Stimulated activated CD4-positive, alpha-beta T cell treated with anti-CD3 and anti-CD28 coated beads, Interleukin-15, amount 100 ng/mL, for 48 hours (primary cell): ENCODE data around the gene CD82.

ENCODE experiments used
- DNase-seq, 2 donors: peaks; one replicate each; pipeline ENCODE4 v3.0.0-alpha.2; 2020; ENCODE audit warnings: low read depth in 2 of 2

Gene CD82

DNA sequence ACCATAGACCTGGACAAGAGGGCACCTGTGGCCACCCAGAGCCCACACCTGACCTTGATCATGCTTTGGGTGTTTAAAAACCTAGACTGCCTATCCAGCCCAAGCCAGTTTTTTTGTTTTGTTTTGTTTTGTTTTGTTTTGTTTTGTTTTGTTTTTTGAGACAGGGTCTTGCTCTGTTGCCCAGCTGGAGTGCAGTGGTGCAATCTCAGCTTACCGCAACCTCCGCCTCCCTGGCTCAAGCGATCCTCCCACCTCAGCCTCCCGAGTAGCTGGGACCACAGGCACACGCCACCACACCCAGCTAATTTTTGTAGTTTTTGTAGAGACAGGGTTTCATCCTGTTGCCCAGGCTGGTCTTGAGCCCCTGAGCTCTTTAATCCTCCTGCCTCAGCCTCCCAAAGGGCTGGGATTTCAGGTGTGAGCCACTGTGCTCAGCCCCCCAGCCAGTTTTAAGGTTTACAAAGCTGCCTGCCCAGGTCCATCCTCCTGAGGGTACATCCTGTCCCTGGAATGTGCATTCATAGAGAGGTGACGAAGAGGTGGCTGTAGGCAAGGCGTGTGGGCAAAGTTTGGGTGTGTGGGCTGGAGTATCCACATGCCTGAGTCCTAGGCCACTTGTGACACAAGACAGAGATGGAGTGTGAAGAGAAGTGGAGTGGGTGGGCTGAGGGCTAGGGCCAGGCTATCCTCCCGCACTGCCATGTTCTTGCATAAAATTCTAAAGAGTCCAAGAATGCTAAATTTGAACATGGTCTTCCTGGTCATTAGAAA, 3.3 kb upstream of the CD82 start:
- no peak for DNase-seq

DNA sequence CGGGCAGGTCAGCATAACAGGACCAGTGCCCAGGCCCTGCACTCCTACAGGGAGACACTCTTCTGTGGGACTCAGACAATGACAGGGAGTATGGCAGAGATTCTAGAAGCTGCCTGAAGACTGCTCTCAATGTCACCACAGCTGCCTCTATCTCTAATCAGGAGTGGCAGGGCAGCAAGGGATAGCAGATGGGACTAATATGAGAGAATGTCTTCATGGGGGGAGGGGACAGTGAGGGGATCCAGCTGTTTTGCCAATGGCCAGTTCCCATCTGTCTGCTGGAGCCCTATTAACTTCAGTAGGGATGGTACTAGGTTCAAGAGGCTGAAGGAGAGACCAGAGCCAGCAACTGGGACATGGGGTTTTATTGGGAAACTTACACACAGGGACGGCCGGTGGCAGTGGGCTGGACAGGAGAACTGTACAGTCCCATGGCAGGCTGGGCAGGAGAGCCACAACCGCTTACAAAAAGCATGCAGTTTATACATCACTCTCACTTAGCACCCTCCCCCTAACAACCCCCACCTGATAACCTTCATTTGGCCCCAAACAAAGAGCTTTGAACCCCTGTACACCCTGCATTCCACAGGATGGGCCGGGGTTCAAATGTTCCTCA, 2.5 kb upstream of the CD82 start:
- no peak for DNase-seq

DNA sequence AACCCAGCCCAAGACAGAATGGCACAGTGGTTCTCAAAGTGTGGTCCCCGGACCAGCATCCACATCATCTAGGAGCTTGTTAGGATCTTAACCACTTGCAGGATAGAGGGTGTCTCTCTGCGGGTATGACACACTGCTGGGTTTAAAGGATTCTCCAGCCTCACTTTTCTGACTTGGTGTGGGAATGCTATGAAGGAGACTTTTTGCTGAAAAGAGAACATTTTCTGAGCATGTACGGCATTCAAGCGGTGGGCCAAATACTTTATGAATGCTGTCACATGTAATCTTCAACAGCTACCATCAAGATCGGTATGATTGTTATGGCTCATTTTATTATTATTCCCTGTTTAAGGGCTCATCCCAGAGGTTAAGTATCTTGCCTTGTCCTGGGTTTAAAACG, 1.8 kb upstream of the CD82 start:
- DNase-seq: no peak

DNA sequence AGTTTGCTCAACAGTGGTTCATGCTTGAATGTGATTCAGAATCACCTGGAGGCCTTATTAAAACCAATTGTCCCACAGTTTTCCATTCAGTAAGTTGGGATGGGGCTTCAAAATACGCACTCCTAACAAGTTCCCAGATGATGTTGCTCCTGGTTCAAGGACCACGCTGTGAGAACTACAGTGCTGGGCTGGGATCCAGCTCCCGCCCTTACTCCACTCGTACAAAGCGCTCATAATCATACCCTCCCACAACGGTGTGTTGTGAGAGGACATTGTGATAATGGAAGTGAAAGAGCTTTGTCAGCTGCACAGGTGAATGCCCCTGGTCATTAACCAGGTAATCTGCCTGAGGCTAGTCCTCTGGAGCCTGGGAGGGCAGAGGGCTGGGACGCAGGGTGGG, 1.3 kb upstream of the CD82 start:
- no peak for DNase-seq

DNA sequence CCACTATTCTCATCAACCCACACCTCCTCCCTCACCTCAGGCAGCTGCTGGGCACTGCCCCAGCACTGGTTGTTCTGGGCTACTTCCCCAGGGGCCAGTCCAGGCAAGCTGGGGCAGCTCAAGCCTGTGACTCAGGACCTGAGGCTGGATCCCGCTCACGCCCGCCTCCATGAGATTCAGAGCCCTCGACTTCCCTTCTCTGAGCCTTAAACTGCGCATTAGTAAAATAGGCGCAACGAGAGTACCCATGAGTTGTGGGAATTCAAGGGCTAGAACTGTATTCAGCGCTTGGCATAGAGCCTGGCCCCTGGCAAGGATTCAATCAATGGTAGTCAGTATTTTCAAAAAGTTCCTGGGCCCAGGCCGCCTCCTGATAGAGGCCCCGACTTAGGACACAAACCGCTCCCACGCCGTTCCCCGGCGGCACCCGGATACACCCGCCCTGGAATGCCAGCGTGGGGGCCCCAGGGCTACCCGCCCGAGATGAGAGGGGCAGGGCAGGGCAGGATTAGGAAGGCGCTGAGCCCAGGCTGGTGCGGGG, 723 bp upstream of the CD82 start:
- DNase-seq: no peak

DNA sequence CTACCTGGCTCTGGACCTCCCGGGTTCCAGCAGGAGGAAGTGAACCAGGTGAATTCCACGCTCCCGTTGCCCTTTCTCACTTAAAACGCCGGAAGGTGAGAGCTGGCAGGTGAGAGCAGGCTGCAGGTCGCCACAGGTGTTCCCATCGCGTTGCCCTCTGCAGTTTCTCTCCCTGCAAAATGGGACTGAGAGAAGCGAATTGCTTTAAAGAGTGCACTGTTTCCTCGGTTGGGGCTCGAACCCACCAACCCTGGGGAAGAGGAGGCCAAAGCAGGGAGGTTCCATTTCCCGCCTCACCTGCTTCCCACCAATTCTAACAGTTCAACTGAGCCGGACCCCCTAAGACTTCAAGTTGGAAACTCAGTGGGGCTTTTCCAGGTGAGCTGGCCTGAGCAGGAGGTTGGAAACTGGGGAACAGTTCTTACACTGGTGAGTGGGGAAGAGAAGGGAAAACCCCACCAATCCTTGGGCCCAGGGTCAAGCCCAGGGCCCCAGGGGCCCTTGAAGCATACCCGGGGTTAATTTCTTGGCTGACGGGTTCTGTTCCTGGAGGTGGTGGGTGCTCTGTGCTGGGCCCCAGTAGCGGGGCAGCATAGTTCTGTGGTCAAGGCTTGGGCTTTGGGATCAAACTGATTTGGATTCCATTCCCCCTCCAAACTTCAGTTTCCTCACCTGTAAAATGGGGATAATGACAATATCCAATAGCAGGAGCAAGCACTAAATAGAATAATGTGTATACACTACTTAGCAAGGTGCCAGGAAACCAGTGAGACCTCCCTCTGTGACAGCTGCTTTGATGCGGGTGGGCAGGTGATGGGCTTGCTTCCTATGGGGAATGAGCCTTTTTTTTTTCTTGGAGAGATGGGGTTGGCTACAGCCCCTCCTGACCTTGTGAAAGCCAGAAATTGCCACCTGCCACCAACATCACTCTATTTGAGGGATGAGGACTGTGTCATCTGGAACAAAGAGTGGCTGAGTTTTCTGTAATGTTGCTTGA, 788 bp downstream of the CD82 start:
- DNase-seq: no peak

DNA sequence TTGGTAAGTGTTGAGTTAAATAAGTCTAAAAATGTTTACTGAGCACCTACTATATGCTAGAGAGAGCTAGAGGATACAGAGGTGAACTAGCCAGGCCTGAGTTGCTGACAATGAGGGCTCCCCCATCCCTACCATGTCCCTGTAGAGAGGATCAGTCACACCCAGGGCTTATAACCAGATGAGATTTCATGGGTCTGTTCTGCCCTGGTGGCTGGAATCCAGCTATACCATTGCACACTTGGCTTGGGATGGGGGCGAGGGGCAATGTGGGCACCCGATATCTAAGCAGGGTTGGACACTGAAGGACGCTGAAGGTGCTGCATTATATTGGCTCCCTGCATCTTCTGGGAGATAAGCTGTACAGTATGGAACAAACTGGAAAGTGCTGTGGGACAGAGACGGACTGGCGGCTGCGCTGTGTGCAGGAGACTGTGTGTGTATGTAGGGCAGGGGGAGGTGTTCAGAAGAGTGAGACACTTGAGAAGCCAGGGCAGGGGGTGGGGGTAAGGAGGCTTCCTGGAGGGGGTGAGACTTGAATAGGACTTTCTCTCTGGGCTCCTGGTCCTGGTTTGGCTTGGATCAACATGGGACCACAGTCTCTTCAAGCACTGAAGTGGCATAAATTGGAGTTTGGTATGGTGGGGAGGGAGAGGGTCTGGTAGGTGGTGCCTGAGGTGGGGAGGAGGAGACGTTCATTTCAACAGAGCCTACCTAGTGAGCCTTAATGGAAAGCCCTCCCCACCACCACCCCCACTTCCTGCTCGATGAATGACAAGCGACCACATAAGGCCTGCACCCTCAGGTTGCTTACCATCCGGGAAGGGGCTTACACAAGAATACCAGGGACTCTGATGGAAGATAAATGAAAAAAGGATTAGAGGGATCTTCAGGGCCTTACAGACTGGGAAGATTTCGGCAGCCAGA, 1.8 kb downstream of the CD82 start:
- no peak for DNase-seq

DNA sequence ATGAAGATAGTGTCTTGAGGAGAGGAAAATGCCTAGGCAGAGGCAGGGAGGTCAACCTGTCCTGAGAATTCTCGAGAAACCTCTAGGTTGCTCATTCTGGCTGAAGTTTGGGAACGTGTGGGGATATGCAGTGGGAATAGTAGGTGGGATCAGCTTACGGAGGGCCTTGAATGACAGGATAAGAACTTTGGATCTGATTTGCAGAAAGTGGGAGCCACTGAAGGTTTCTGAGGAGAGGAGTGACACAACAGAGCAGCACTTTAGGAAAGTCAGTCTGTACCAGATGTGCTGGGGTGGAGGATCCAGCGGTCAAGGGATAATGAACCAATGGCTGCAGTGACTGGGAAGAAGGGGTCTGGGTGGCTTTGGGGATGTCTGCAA, 2.4 kb downstream of the CD82 start:
- no peak for DNase-seq

DNA sequence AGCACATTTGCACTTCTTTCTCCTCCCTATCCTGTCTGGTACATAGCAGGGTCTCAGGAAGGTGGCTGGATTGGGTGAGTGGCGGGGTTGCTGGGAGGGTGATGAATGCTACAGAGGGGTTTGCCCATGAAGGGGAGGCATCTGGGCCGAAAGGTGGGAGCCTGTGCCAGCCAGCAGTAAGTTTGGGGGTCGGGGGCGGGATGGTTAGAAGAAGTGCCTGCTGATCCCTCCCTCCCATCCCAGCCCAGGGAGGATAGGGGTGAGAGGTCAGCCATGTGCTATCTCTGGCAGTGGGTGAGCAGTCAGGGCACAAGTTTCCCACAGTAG, 2.8 kb downstream of the CD82 start:
- no peak for DNase-seq

DNA sequence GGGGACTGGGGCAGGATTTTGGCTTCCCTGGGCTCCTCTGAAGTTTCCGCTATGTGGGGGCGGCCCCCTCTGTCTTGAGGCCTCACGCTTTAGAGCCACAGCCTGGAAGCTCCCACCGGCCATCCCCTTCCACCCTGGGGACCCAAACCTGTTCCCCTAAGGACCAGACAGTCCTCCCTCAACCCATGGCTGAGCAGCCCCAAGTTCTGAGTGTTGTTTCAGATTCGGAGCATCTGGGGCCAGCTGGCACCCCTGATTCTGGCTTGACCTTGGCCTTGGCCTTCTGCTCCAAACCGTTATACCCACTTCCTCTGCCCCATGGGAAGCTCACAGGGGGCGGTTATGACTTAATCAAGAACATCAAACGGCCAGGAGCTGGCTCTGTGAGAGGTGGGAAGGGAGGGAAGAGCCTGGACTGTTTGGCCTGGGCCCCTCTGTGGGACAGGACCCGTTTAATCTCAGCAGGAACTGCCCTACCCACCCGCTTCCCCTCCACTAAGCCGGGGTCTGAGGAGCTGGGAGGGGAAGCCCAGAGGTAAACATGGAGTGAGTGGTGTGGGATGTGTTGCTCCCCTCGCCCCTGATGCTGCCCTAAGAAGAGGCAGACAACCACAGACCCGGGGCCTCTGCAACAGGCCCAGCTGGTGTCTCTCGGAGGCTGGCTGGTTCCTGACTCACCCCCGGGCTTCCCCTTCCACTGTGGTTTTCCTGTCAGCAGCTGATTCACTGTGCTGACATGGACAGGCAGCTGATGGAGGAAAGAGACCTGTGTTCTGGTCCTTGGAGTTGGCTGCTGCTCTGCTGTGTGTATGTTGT, 3.4 kb downstream of the CD82 start:
- DNase-seq: peak; percentile 82 to 88

DNA sequence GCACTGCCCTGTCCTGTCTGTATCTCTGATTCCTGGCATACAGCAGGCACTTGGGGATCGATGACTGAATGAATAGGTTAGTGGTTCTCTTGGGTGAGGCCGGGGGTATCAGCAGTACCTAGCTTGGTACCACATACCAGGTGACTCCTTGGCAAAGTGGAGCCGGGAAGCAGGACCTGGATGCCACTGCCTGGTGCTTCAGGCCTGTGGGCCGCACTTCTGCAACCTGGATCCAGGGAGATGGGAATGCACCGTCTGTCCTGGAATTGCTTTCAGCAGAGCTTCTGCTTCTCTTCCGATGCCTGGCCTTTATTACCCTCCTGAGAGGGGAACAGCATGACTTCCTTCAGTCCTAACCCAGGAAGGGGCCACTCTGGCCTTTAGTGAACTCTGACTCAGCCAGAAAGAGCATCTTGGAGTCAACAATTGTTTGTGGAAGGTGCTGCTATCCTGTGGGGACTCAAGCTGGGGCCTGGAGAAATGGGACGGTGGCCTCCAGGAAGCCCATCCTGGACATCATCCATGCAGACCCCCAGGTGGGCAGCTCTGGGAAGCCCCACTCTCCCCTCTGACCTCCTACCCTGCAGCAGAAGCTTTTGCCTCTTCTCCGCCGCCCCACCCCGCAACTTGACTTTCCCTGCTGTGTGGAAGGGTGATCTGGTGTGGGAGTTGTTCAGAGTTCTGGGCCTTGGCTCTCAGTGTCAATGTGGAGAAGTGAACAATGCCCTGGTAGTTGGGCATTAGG, 5.1 kb downstream of the CD82 start:
- DNase-seq: no peak

DNA sequence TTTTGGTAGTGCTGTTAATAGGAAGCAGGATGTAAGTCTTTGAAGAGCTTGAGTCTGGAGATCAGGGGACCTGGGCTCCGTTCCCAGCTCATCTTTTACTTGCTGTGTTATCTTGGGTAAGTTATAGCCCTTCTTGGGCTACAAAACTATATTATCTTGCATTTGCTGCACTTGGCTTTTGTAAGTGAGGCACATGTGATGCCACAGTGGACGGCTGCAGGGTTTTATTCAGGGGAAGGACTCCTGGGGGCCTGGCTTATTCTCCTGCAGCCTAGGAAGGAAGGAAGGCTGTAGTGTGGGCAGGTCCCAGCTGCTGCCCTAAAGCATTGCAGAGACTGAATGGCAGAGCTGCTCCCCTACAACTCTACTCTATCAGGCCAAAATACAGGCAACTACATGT, 6.4 kb downstream of the CD82 start:
- DNase-seq: no peak

DNA sequence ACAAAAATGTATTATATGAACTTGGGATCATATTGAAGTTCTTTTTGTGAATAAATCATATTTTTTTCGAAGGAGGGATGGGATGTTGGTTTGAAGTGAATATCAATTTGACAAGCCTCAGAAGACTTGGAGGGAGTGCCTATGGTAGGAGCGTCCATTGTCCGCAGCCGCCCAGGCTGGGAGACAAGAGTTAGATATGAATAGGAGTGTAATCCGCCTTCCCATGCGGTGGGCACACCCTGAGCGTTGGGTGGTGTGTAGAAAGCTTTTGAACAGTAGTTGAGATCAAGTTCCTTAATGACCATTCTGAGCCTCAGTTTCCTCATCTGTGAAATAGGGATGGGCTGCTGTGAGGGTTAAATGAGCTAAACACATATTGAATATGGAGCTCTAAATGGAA, 7.0 kb downstream of the CD82 start:
- DNase-seq: no peak

DNA sequence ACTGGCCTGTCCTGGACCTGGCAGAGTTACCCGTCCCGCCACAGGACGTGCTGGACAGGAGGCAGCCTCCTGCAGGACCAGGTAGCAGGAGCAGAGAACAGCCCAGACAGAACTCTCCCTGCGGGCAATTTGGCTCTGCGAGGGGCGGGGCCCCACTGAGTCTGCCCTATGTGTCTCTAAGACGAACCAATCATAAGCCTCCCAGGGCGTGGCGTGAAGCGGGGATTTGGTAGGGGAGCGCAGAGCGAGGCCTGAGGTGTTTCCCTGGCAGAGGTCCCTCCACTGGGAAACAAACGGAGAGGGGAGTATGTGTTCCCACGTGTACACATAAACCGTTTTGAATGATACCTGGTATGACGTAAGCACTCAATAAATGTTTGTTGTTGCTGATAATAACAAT, 7.4 kb downstream of the CD82 start:
- no peak for DNase-seq

DNA sequence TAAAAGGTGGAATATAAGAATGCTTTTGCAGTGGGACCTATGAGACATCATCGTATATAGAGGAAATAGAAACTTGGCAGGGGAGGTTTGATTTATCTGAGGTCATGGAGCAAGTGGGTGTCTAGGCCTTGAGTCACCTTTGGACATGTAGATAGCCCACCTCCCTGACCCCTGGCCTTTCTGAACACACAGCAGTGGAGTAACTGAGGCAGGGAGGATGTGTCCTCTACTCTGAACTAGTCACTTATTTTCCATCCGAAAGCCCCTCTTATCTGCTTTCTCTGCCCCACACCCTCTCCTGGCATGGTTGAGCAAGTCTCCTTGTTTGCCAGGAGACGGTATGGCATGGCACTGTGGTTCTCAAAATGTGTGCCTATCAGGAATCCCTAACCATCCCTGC, 7.9 kb downstream of the CD82 start:
- DNase-seq: no peak

DNA sequence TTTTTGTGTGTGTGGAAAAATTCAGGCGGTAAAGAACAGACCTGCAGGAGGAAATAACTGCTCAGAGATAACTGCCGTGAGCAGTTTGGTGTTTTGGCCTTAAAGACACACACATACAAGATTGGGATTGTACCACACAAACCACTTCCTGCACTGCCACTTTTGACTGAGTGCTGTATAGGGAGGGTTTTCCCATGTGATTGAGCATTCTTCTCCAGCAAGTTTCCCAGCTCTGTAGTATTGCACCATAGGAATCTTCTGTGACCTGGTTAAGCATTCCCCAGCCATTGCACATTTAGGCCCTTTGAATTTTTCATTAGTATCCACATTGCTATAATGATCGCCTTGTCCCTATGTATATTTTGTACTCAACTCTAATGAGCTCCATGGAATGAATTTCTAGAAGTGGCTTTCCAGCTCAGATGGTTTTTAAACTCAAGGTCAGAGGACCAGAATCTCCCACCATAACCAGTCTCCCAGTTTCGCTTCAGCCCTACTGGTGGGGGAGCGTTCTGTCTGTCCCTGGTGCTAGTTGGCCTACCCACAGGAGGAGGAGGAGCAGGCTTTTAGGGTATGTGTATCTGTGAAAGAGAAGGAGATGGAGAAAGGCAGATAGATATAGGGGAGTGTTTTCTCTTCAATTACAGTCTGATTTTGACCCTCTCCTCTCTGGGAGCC, 9.3 kb downstream of the CD82 start:
- no peak for DNase-seq

DNA sequence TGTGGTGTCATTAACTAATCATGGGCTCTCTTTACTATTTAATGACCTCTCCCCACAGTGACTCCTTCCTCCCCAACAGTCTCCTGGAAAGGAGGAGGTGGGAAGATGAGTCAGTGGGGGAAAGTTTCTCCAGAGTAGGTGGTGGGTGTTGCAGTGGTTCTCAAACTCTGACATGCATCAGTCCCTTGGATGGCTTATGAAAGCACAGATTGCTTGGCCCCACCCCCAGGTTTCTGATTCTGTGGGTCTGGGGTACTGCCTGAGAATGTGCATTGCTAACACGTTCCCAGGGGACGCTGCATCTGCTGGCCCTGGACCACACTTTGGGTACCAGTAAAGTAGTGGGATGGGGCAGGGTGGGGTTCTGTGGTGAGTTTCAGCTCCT, 9.8 kb downstream of the CD82 start:
- no peak for DNase-seq

DNA sequence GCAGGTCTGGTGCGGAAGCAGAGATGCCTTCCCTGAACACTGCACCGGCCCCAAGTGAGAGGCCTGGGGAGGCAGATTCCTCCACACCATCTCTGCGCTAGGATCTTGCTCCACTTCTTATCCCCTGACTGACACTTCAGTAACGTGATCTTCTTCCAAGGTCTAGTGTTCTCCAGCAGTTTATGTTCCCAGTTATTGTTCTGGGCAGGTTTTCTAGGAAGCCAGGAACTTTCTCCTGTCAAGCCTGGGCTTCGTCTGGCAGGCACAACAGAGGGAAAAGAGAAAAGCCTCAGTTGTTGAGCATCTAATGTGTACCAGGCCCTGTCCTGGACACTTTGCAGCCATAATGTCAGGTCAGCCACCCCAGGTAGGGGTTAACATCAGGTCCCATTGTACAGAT, 10.5 kb downstream of the CD82 start:
- DNase-seq: no peak

DNA sequence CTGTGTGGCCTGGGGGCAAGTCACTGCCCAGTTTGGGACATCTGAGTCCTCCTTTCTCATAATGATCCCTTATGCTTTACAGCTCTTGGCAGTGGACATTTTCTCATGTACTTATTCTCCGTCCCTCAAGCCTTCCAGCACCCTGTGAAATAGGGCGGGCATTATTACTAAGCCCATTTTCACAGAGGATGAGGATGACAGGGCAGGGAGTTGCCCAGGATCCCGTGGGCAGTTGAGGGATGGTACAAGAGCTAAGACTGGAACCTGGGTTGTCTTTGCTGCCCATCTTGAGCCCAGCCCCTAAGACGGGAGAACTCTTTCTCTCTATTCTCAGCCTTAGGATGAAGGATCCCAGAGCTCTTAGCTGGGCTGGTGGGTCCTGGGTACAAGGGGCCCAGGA, 11.2 kb downstream of the CD82 start:
- DNase-seq: no peak
